BE2C (cell line): Measurements from ENCODE around the gene CNGB1.

Experiments
- DNase-seq: peaks from one replicate; pipeline ENCODE4 v3.0.0-alpha.2; 2020
- H3K27me3 ChIP-seq: fragments of 250-450 bp; sonication (Bioruptor Pico); 2 replicates; pipeline ENCODE4 v1.5.1; 2020; ENCODE audit warnings: mild to moderate bottlenecking
- H3K36me3 ChIP-seq: fragments of 250-450 bp; sonication (Bioruptor Pico); 2 replicates; pipeline ENCODE4 v1.5.1; 2020; ENCODE audit warnings: mild to moderate bottlenecking
- H3K4me1 ChIP-seq: fragments of 250-450 bp; sonication (Bioruptor Pico); 2 replicates; pipeline ENCODE4 v1.5.1; 2020
- H3K4me3 ChIP-seq: 2 replicates; pipeline ENCODE4 v1.5.1; 2011; ENCODE audit warnings: low read depth, low read length
- H3K9me3 ChIP-seq: fragments of 250-450 bp; sonication (Bioruptor Pico); 2 replicates; pipeline ENCODE4 v1.5.1; 2020
- CTCF ChIP-seq: IDR thresholded peaks from 2 replicates; pipeline ENCODE4 v1.5.1; 2012; ENCODE audit warnings: mild to moderate bottlenecking, low read depth, low read length

Gene CNGB1

GRCh38 chr16:57956924-57957672 is 13.8 kb downstream of the CNGB1 start:
- no peak for TF ChIP-seq CTCF
- Histone ChIP-seq H3K4me1 (no peaks in the 10 kb centered on the region), H3K27me3 (no peaks in the 10 kb centered on the region), H3K36me3 (no peaks in the 10 kb centered on the region), H3K9me3 (no peaks in the 10 kb centered on the region), H3K4me3 (no peak overlapping the region)
- no peak for DNase-seq

- no peak for DNase-seq
- no peaks in the 10 kb centered on the region for H3K9me3 ChIP-seq
- H3K4me1 ChIP-seq, result no peaks in the 10 kb centered on the region
- no peak for TF ChIP-seq CTCF
- H3K36me3 ChIP-seq, result no peaks in the 10 kb centered on the region
- H3K27me3 ChIP-seq, result no peaks in the 10 kb centered on the region
- H3K4me3 ChIP-seq, result no peak overlapping the region
Measured at GRCh38 chr16:57956270-57956808, 14.6 kb downstream of the CNGB1 start.

- no peaks in the 10 kb centered on the region for H3K4me1 ChIP-seq
- no peak for TF ChIP-seq CTCF
- H3K9me3 ChIP-seq, result no peaks in the 10 kb centered on the region
- no peaks in the 10 kb centered on the region for H3K27me3 ChIP-seq
- no peak for DNase-seq
- H3K36me3 ChIP-seq, result no peaks in the 10 kb centered on the region
- H3K4me3 ChIP-seq, result no peak overlapping the region
Measured at GRCh38 chr16:57955572-57956188, 15.2 kb downstream of the CNGB1 start.

- H3K4me1 ChIP-seq, result no peaks in the 10 kb centered on the region
- H3K9me3 ChIP-seq, result no peaks in the 10 kb centered on the region; the same call in 1 of the 2 replicates
- H3K36me3 ChIP-seq, result no peaks in the 10 kb centered on the region
- no peak for DNase-seq
- TF ChIP-seq CTCF, result no peak
- no peak overlapping the region for H3K4me3 ChIP-seq
- H3K27me3 ChIP-seq, result no peaks in the 10 kb centered on the region
Measured at GRCh38 chr16:57953857-57954256, 17.1 kb downstream of the CNGB1 start.

- Histone ChIP-seq H3K9me3 (no peaks in the 10 kb centered on the region; the same call in 1 of the 2 replicates), H3K27me3 (no peaks in the 10 kb centered on the region), H3K4me3 (no peak overlapping the region), H3K36me3 (no peaks in the 10 kb centered on the region), H3K4me1 (no peaks in the 10 kb centered on the region)
- TF ChIP-seq CTCF, result no peak
- no peak for DNase-seq
Measured at GRCh38 chr16:57952909-57953308, 18.0 kb downstream of the CNGB1 start.
